Smooth muscle cell (in vitro differentiated cells): Measurements from ENCODE around the gene ITGA4. TPM values are rescaled to one million over a fixed set of nuclear protein-coding genes. Genes with fewer than 3 reads are reported as not detected.

ENCODE experiments used
- DNase-seq: peaks from one replicate; lab custom pipeline; 2025; ENCODE audit not compliant: unreplicated experiment; lab: John Stamatoyannopoulos, UW
- H2AFZ ChIP-seq: fragments of 200-600 bp; sonication (generic); 2 replicates; pipeline ENCODE4 v1.6.0; 2016; ENCODE audit warnings: antibody characterized with exemption, low read depth, mild to moderate bottlenecking
- H3F3A ChIP-seq: fragments of 200-600 bp; sonication (generic); 2 replicates; pipeline ENCODE4 v1.6.0; 2017; ENCODE audit warnings: antibody characterized with exemption, low read depth
- H3K27ac ChIP-seq: fragments of 200-600 bp; sonication (generic); 2 replicates; pipeline ENCODE4 v1.5.1; 2016; ENCODE audit warnings: low read depth, mild to moderate bottlenecking
- H3K27me3 ChIP-seq: fragments of 200-600 bp; sonication (generic); 2 replicates; pipeline ENCODE4 v1.6.1; 2016; ENCODE audit warnings: low read depth, mild to moderate bottlenecking
- H3K36me3 ChIP-seq: fragments of 200-600 bp; sonication (generic); 2 replicates; pipeline ENCODE4 v1.5.1; 2016; ENCODE audit warnings: low read depth
- H3K4me1 ChIP-seq: fragments of 200-600 bp; sonication (generic); 2 replicates; pipeline ENCODE4 v1.5.1; 2016; ENCODE audit warnings: low read depth
- H3K4me2 ChIP-seq: fragments of 200-600 bp; sonication (generic); 2 replicates; pipeline ENCODE4 v1.6.0; 2016; ENCODE audit warnings: mild to moderate bottlenecking
- H3K4me3 ChIP-seq: fragments of 200-600 bp; sonication (generic); 2 replicates; pipeline ENCODE4 v1.5.1; 2016; ENCODE audit warnings: mild to moderate bottlenecking
- H3K79me2 ChIP-seq: fragments of 200-600 bp; sonication (generic); 2 replicates; pipeline ENCODE4 v1.6.0; 2016; ENCODE audit warnings: low read depth, mild to moderate bottlenecking
- H3K9ac ChIP-seq: fragments of 200-600 bp; sonication (generic); 2 replicates; pipeline ENCODE4 v1.6.0; 2016; ENCODE audit warnings: low read depth
- H3K9me3 ChIP-seq: fragments of 200-600 bp; sonication (generic); replicated peaks from 2 replicates; pipeline ENCODE4 v1.5.1; 2016; ENCODE audit warnings: low read depth
- H4K20me1 ChIP-seq: fragments of 200-600 bp; sonication (generic); 2 replicates; pipeline ENCODE4 v1.6.0; 2016; ENCODE audit warnings: low read depth
- WGBS: methylation state at CpG from one replicate; pipeline ENCODE4 v1.1.7; 2016; ENCODE audit warnings: low lambda C conversion rate; 5-methylcytosine and 5-hydroxymethylcytosine counted together
- polyA plus RNA-seq: library from polyadenylated mRNA; unstranded; fragments of >200 nt; fragmentation: Nextera tagmentation; extraction: Ambion mirVana; gene quantifications from 2 replicates; pipeline ENCODE4 v1.2.1, GENCODE V29; 2016
- total RNA-seq: library from RNA; depleted of rRNA; stranded (reverse); fragments of >200 nt; gene quantifications from 2 replicates; pipeline ENCODE4 v1.2.3, GENCODE V29; 2014
- TF ChIP-seq, protein P1 (sequence below): fragments of 200-600 bp; sonication (generic); IDR thresholded peaks from 2 replicates; pipeline ENCODE4 v1.5.1; 2017; ENCODE audit warnings: borderline replicate concordance, mild to moderate bottlenecking, antibody characterized with exemption; ENCODE audit not compliant: insufficient read depth, poor library complexity, severe bottlenecking

The ITGA4 gene
- total and polyA plus RNA-seq, 2 experiments from 2014 or later = 7.1 to 16.3 TPM

DNA sequence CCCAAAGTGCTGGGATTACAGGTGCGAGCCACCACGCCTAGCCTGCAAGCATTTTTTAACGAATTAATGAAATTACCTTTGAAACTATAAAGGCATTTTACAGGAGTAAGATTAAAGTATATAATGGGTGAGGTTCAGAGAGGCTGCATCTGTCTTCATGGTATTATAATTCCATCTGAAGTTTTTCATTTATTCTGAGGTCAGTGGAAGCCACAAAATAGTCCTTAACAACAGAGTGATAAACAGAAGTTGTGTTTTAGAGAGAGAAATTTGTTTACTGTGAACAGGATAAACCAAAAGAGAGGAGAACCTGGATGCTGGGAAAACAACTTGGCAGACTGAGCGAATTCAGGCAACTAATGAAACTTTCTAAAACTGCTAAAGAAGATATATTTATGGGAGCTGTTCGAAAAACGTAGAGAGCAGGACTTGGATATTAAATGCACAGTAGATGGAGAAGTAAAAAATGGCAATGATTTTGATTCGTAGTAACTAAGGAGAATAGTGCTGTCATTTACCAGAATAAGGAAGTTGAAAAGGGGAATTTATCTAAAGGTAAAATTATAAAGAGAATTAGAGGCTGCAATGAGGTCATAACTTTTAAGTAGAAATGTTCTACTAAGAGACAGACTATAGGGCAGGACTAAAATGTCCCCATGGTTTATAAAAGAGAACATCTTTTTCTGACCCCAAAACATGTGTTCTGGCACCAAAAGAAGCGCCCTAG lies 37.9 kb upstream of the ITGA4 start:
- Histone ChIP-seq H3K4me3 (no peak overlapping the region), H3F3A (no peaks in the 10 kb centered on the region), H3K4me1 (no peaks in the 10 kb centered on the region), H3K27me3 (no peaks in the 10 kb centered on the region), H3K36me3 (no peaks in the 10 kb centered on the region), H3K9me3 (no peaks in the 10 kb centered on the region), H4K20me1 (no peaks in the 10 kb centered on the region), H3K27ac (no peak overlapping the region), H3K79me2 (no peaks in the 10 kb centered on the region), H3K4me2 (no peak overlapping the region), H2AFZ (no peak overlapping the region), H3K9ac (no peak overlapping the region)
- TF ChIP-seq, protein P1, sequence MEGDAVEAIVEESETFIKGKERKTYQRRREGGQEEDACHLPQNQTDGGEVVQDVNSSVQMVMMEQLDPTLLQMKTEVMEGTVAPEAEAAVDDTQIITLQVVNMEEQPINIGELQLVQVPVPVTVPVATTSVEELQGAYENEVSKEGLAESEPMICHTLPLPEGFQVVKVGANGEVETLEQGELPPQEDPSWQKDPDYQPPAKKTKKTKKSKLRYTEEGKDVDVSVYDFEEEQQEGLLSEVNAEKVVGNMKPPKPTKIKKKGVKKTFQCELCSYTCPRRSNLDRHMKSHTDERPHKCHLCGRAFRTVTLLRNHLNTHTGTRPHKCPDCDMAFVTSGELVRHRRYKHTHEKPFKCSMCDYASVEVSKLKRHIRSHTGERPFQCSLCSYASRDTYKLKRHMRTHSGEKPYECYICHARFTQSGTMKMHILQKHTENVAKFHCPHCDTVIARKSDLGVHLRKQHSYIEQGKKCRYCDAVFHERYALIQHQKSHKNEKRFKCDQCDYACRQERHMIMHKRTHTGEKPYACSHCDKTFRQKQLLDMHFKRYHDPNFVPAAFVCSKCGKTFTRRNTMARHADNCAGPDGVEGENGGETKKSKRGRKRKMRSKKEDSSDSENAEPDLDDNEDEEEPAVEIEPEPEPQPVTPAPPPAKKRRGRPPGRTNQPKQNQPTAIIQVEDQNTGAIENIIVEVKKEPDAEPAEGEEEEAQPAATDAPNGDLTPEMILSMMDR = no peak
- 96% methylated on average over 8 of the region's 8 CpGs for WGBS
- DNase-seq = no peak

DNA sequence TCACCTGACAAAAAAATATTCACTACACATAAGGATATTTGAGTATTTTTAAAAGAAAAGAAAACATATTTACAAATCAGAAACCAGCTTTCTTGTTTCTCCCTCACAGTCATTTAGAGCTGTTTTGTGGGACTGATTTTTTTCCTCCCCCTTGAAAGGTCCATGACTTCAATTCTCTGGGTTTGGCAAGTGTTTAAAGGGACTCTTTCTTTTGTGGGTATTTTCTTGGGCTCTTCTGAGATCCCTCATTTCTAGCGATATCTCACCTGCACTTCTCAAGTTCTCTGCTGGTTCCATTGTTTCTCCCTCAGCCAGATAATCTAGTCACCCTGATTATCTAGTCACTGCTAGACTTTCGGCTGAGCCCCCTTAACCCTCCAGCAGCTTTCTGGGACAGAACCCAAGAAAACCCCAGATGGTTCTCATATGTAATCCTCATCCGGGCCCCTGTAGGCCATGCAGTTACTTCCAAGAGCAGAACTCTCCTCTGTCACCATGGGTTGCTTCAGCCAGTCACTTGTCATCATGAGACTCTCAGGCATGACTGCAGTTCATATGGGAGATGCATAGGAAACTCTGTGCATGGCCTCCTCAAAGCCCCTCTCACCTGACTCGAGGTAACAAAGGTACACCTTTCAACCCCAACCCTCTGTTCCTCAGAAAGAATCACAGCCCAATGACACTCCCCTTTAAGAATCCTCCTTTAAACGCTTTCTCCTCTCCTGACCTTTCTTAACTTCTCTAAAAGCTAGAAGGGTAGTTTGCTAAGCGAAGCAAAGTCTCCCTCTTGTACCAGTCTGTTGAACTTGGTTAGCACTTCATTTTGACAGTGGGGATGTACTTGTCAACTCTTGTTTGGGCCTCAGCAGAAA lies 36.7 kb upstream of the ITGA4 start:
- Histone ChIP-seq H3K4me3 (no peak overlapping the region), H3K79me2 (no peaks in the 10 kb centered on the region), H4K20me1 (no peaks in the 10 kb centered on the region), H3K27me3 (no peaks in the 10 kb centered on the region), H3K9me3 (no peaks in the 10 kb centered on the region), H3K4me2 (no peak overlapping the region), H2AFZ (no peak overlapping the region), H3K4me1 (no peaks in the 10 kb centered on the region), H3K36me3 (no peaks in the 10 kb centered on the region), H3F3A (no peaks in the 10 kb centered on the region), H3K27ac (no peak overlapping the region), H3K9ac (no peak overlapping the region)
- no peak for DNase-seq
- WGBS = 88% methylated on average over 6 of the region's 6 CpGs
- TF ChIP-seq, protein P1 = no peak

DNA sequence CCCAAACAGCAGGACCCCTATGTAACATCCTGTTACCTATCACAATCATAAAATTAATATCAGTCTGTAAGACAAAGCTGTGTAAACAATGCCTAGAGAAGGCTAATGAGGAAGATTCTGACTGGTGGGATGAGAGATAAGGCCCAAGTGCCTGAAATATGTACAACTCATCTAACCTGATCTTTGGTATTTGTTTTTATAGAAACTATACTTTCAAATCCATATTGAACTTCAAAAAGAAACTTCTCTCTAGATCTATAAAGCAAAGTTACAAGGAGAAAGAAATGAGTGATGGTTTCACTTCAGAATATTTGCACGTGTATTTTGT lies 36.1 kb upstream of the ITGA4 start:
- 98% methylated on average over 1 of the region's 1 CpG for WGBS
- H3K36me3 ChIP-seq = no peaks in the 10 kb centered on the region
- no peak overlapping the region for H3K4me2 ChIP-seq
- no peak overlapping the region for H3K9ac ChIP-seq
- H3K4me3 ChIP-seq = no peak overlapping the region
- no peaks in the 10 kb centered on the region for H3K9me3 ChIP-seq
- no peaks in the 10 kb centered on the region for H3F3A ChIP-seq
- H3K4me1 ChIP-seq = no peaks in the 10 kb centered on the region
- H3K27me3 ChIP-seq = no peaks in the 10 kb centered on the region
- no peak for DNase-seq
- H2AFZ ChIP-seq = no peak overlapping the region
- no peaks in the 10 kb centered on the region for H4K20me1 ChIP-seq
- H3K27ac ChIP-seq = no peak overlapping the region
- TF ChIP-seq, protein P1 = no peak
- no peaks in the 10 kb centered on the region for H3K79me2 ChIP-seq

DNA sequence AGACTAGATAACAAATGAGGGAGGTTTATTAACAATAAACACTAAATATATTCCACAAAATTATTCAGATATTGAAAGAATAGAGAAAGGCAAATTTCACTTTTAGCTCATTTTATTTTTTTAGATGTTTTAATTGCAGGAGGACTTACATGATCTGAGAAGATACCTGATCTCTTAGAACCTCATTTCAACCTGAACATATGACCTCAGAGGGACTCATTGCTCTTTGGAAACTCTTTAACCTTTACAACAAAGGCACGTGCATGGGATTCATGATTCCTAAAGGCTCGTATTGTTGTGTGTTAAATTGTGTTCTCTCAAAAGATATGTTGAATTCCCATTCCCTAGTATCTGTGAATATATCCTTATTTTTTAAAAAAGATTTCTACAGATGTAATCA lies 35.7 kb upstream of the ITGA4 start:
- DNase-seq = no peak
- no peak overlapping the region for H3K4me2 ChIP-seq
- H3K79me2 ChIP-seq = no peaks in the 10 kb centered on the region
- H3K4me3 ChIP-seq = no peak overlapping the region
- H3K27me3 ChIP-seq = no peaks in the 10 kb centered on the region
- TF ChIP-seq, protein P1 = no peak
- H3F3A ChIP-seq = no peaks in the 10 kb centered on the region
- no peaks in the 10 kb centered on the region for H3K36me3 ChIP-seq
- H2AFZ ChIP-seq = no peak overlapping the region
- no peaks in the 10 kb centered on the region for H3K4me1 ChIP-seq
- H3K27ac ChIP-seq = no peak overlapping the region
- 84% methylated on average over 2 of the region's 2 CpGs for WGBS
- no peaks in the 10 kb centered on the region for H3K9me3 ChIP-seq
- no peak overlapping the region for H3K9ac ChIP-seq
- H4K20me1 ChIP-seq = no peaks in the 10 kb centered on the region
